K562 (cell line): ENCODE measurements around the gene ZDHHC3. TPM values are rescaled to one million over a fixed set of nuclear protein-coding genes. Genes with fewer than 3 reads are reported as not detected.

Experiments used
- ATAC-seq: fragments of 200-7000 bp; cut with Tn5 transposase; 3 replicates; pipeline ENCODE4 v1.9.1; 2020; ENCODE audit warnings: moderate library complexity
- BruUV-seq: library from RNA; stranded (reverse); fragments of 400-500 nt; replicated peaks from 2 replicates; lab custom pipeline; 2021; lab: Mats Ljungman, UMichigan
- CTCF ChIA-PET: fragments of 300-600 bp; formaldehyde crosslinking; extraction: SDS; loops from one replicate; lab custom pipeline; 2021; ENCODE audit warnings: low intra/inter-chr PET ratio; lab: Yijun Ruan, JAX
- POLR2A ChIA-PET: fragments of 300-600, 350-650 bp; sonication (Branson Sonifier 250); formaldehyde crosslinking; extraction: SDS; loops from one replicate; lab custom pipeline; 2021; ENCODE audit warnings: antibody characterized with exemption, inconsistent platforms; lab: Yijun Ruan, JAX
- DNase-seq, 4 experiments: peaks; one replicate each; pipeline versions ENCODE4 v3.0.0 to v3.0.0-alpha.2; 2011 to 2018; ENCODE audit warnings: low spot score in 3 of 4, mixed read lengths in 3 of 4; ENCODE audit errors: extremely low read depth in 1 of 4
- FAIRE-seq: peaks from 2 replicates; lab custom pipeline; 2011; peaks lifted over from hg19 to GRCh38; lab: Jason Lieb, UNC
- H2AFZ ChIP-seq: 2 replicates; pipeline ENCODE4 v1.6.0; 2011; ENCODE audit warnings: low read depth, low read length, control low read depth, inconsistent platforms
- H3K27ac ChIP-seq: fragments of 200-600 bp; 3 replicates; pipeline ENCODE4 v1.8.0; 2011; ENCODE audit warnings: low read depth, mild to moderate bottlenecking, control low read depth, inconsistent platforms, low read length, moderate library complexity, mixed read lengths; ENCODE audit errors: extremely low read depth
- H3K27me3 ChIP-seq, 2 experiments: fragments of 300-600 bp in 1 of 2; 2 replicates in 1 of 2; 3 replicates in 1 of 2; pipeline versions ENCODE4 v1.6.0 to v1.8.0; 2011; ENCODE audit warnings: inconsistent platforms in 2 of 2, low read length in 2 of 2, mild to moderate bottlenecking in 1 of 2, mixed read lengths in 1 of 2, moderate library complexity in 1 of 2; ENCODE audit not compliant: control insufficient read depth in 2 of 2, insufficient read depth in 2 of 2
- H3K36me3 ChIP-seq: fragments of 300-600 bp; 3 replicates; pipeline ENCODE4 v1.8.0; 2011; ENCODE audit warnings: mild to moderate bottlenecking, low read length, inconsistent platforms; ENCODE audit not compliant: control insufficient read depth, insufficient read depth
- H3K4me1 ChIP-seq, 2 experiments: fragments of 200-600 bp in 1 of 2; replicated peaks in 1 of 2; 2 replicates in 1 of 2; 3 replicates in 1 of 2; pipeline versions ENCODE4 v1.5.1 to v1.8.0; 2011; ENCODE audit warnings: inconsistent platforms in 2 of 2, low read length in 2 of 2, mild to moderate bottlenecking in 1 of 2, mixed read lengths in 1 of 2, moderate library complexity in 1 of 2; ENCODE audit not compliant: control insufficient read depth in 2 of 2, insufficient read depth in 2 of 2
- H3K4me2 ChIP-seq: 2 replicates; pipeline ENCODE4 v1.6.1; 2011; ENCODE audit warnings: low read length, control low read depth, inconsistent platforms, mixed read lengths; ENCODE audit not compliant: insufficient read depth
- H3K4me3 ChIP-seq: fragments of 200-600 bp; sonication (generic), shearing (Covaris generic); 2 replicates; pipeline ENCODE4 v1.5.1; 2016; ENCODE audit warnings: control low read depth, inconsistent platforms
- H3K79me2 ChIP-seq: fragments of 200-600 bp; 3 replicates; pipeline ENCODE4 v1.8.0; 2011; ENCODE audit warnings: low read length, inconsistent platforms; ENCODE audit not compliant: control insufficient read depth, insufficient read depth
- H3K9ac ChIP-seq, 2 experiments: 2 replicates each; pipeline versions ENCODE4 v1.6.0 to v1.6.1; 2011; ENCODE audit warnings: low read depth in 2 of 2, low read length in 2 of 2, control low read depth in 1 of 2, inconsistent platforms in 1 of 2, mild to moderate bottlenecking in 1 of 2, mixed read lengths in 1 of 2; ENCODE audit not compliant: insufficient read depth in 1 of 2
- H3K9me1 ChIP-seq: one replicate; pipeline ENCODE4 v1.6.0; 2011; ENCODE audit warnings: inconsistent platforms, mild to moderate bottlenecking, low read length, moderate library complexity; ENCODE audit not compliant: control insufficient read depth, insufficient read depth
- H3K9me3 ChIP-seq: replicated peaks from 2 replicates; pipeline ENCODE4 v1.5.1; 2011; ENCODE audit warnings: low read depth, low read length, inconsistent platforms; ENCODE audit not compliant: control insufficient read depth, insufficient read depth
- H4K20me1 ChIP-seq: replicated peaks from 2 replicates; pipeline ENCODE4 v1.6.1; 2011; ENCODE audit warnings: low read length, inconsistent platforms, mixed read lengths; ENCODE audit not compliant: control insufficient read depth, insufficient read depth
- CREB5 ChIP-seq: fragments of 250-450 bp; sonication (Bioruptor Pico); IDR thresholded peaks from 2 replicates; pipeline ENCODE4 v1.5.0; 2020; ENCODE audit warnings: mild to moderate bottlenecking
- CTCF ChIP-seq, 3 experiments: IDR thresholded peaks in 2 of 3; conservative IDR thresholded peaks in 1 of 3; 2 replicates each; pipeline ENCODE4 v1.5.1; 2011 to 2012; ENCODE audit warnings: low read length in 3 of 3, mild to moderate bottlenecking in 3 of 3, control low read depth in 2 of 3, improper control_type of control experiment in 1 of 3, inconsistent platforms in 1 of 3, low read depth in 1 of 3, mixed read lengths in 1 of 3, moderate library complexity in 1 of 3; ENCODE audit not compliant: insufficient read depth in 2 of 3
- HMG20A ChIP-seq: fragments of 450-650 bp; formaldehyde crosslinking; conservative IDR thresholded peaks from 2 replicates; pipeline ENCODE4 v1.4.0; 2020; ENCODE audit warnings: mild to moderate bottlenecking, mixed read lengths
- L3MBTL2 ChIP-seq: fragments of 450-650 bp; IDR thresholded peaks from 2 replicates; pipeline ENCODE4 v1.6.1; 2016; ENCODE audit warnings: mild to moderate bottlenecking, moderate library complexity
- MEIS2 ChIP-seq: fragments of 450-650 bp; IDR thresholded peaks from 2 replicates; pipeline ENCODE4 v1.6.1; 2014; ENCODE audit warnings: mild to moderate bottlenecking; ENCODE audit not compliant: partially characterized antibody
- MTF1 ChIP-seq: fragments of 250-450 bp; sonication (Bioruptor Pico); IDR thresholded peaks from 2 replicates; pipeline ENCODE4 v1.9.0; 2021; ENCODE audit warnings: moderate library complexity, mild to moderate bottlenecking, inconsistent platforms, borderline replicate concordance
- RAD21 ChIP-seq, 2 experiments: fragments of 250-450 bp in 1 of 2; fragments of 450-650 bp in 1 of 2; sonication (Bioruptor Pico) in 1 of 2; formaldehyde crosslinking in 1 of 2; IDR thresholded peaks in 1 of 2; conservative IDR thresholded peaks in 1 of 2; 2 replicates each; pipeline versions ENCODE4 v1.4.0 to v1.8.0; 2020 to 2022; ENCODE audit warnings: mild to moderate bottlenecking in 2 of 2, moderate library complexity in 1 of 2
- ZNF12 ChIP-seq: sonication (generic); formaldehyde crosslinking; IDR thresholded peaks from 2 replicates; pipeline ENCODE4 v1.4.0; 2020; ENCODE audit warnings: mild to moderate bottlenecking, missing genetic modification reagents
- ZNF445 ChIP-seq: fragments of 250-450 bp; sonication (Bioruptor Pico); IDR thresholded peaks from 2 replicates; pipeline ENCODE4 v1.4.0; 2020; ENCODE audit warnings: low read depth, mild to moderate bottlenecking, moderate library complexity
- ZNF830 ChIP-seq: fragments of 250-450 bp; sonication (Bioruptor Pico); IDR thresholded peaks from 2 replicates; pipeline ENCODE4 v1.5.0; 2021; ENCODE audit warnings: mild to moderate bottlenecking
- WGBS: fragments of 100-300 bp; shearing (Covaris generic); methylation state at CpG from one replicate; pipeline ENCODE4 v1.1.6; 2016; ENCODE audit warnings: low coverage, mixed read lengths; ENCODE audit not compliant: insufficient coverage; ENCODE audit errors: missing lambda C conversion rate; 5-methylcytosine and 5-hydroxymethylcytosine counted together
- in situ Hi-C: fragments of 300-500 bp; cut with MboI; formaldehyde crosslinking; loops from 4 replicates; pipeline ENCODE4 v1.15.0; 2018; ENCODE audit warnings: inconsistent platforms, mixed read lengths
- intact Hi-C: fragments of 100-400 bp; cut with micrococcal nuclease; formaldehyde crosslinking; loops from 2 replicates; pipeline ENCODE4 v1.14.2; 2022
- polyA plus RNA-seq, 8 experiments: library from polyadenylated mRNA; depleted of rRNA in 4 of 8; stranded (reverse) in 5 of 8; unstranded in 3 of 8; fragments of >200 nt; fragmentation: Nextera tagmentation in 2 of 8; fragmentation: Illumina TruSeq in 1 of 8; extraction: Ambion mirVana in 2 of 8; extraction: Trizol in 1 of 8; gene quantifications; 2 replicates each; pipeline versions ENCODE4 v1.2.1 to v1.2.3, GENCODE V29; 2011 to 2014; ENCODE audit warnings: inconsistent platforms in 1 of 8, missing spikeins in 1 of 8
- total RNA-seq, 7 experiments: library from RNA; depleted of rRNA in 6 of 7; stranded (reverse); fragments of >200 nt in 6 of 7; fragmentation: Illumina TruSeq in 2 of 7; extraction: Trizol in 2 of 7; gene quantifications; 2 replicates each; pipeline versions ENCODE4 v1.2.1 to v1.2.3, GENCODE V29; 2011 to 2021; ENCODE audit warnings: low replicate concordance in 1 of 7
- TF ChIP-seq, protein P1 (sequence below): fragments of 450-650 bp; formaldehyde crosslinking; IDR thresholded peaks from 2 replicates; pipeline ENCODE4 v1.4.0; 2020; ENCODE audit warnings: mild to moderate bottlenecking, moderate library complexity
- TF ChIP-seq, protein P2 (sequence below), 2 experiments: fragments of 450-650 bp in 1 of 2; sonication (generic) in 1 of 2; formaldehyde crosslinking in 1 of 2; IDR thresholded peaks in 1 of 2; conservative IDR thresholded peaks in 1 of 2; 2 replicates each; pipeline versions ENCODE4 v1.6.1 to v1.8.1; 2016 to 2023; ENCODE audit warnings: mild to moderate bottlenecking in 2 of 2, moderate library complexity in 2 of 2, inconsistent platforms in 1 of 2, missing genetic modification reagents in 1 of 2

Gene ZDHHC3
- total and polyA plus RNA-seq, 9 of the 15 experiments (the other 6 are each of a cell fraction or from before 2014, with no cell fraction given) = 10.3 to 120 (median 67.2) TPM

- FAIRE-seq (peak; percentile 63), DNase-seq (no peak), ATAC-seq (no peak)
- Histone ChIP-seq H3K9me1 (no peaks in the 10 kb centered on the region), H3K4me2 (no peak overlapping the region), H3K4me3 (no peak overlapping the region), H3K79me2 (no peaks in the 10 kb centered on the region), H4K20me1 (no peaks in the 10 kb centered on the region), H3K4me1 (no peaks in the 10 kb centered on the region), H3K9ac (no peak overlapping the region), H2AFZ (no peak overlapping the region), H3K27ac (no peak overlapping the region), H3K27me3 (peaks cover 22 to 46% of the 10 kb centered on the region in 2 experiments), H3K9me3 (no peaks in the 10 kb centered on the region), H3K36me3 (no peaks in the 10 kb centered on the region)
- ChIA-PET POLR2A (interaction anchor here (0.6 kb wide), 1 partner anchor 320 kb away, joined by 3 read pairs; no protein-coding TSS in a partner anchor), CTCF (no interaction called here)
- WGBS = 5% methylated on average over 3 of the region's 3 CpGs
- in situ Hi-C loops (no loop called here), intact Hi-C loops (no loop called here)
- TF ChIP-seq ZNF830 (CRISPR knock-in tag) (no peak), MEIS2 (peak; percentile 31), RAD21 (CRISPR knock-in tag; conservative IDR thresholded peaks at IDR 0.05 in 1 of 2, IDR thresholded peaks at IDR 0.05 in 1 of 2) (no peak), CTCF (IDR thresholded peaks at IDR 0.05 in 2 of 3, conservative IDR thresholded peaks at IDR 0.05 in 1 of 3; ENCODE audit: insufficient read depth in 2 of 3, low read depth in 1 of 3, low read length in 3 of 3) (no peak), L3MBTL2 (no peak), ZNF12 (no peak), HMG20A (CRISPR knock-in tag) (no peak), ZNF445 (CRISPR knock-in tag) (no peak), CREB5 (CRISPR knock-in tag) (no peak), MTF1 (no peak)
- TF ChIP-seq, protein P1, sequence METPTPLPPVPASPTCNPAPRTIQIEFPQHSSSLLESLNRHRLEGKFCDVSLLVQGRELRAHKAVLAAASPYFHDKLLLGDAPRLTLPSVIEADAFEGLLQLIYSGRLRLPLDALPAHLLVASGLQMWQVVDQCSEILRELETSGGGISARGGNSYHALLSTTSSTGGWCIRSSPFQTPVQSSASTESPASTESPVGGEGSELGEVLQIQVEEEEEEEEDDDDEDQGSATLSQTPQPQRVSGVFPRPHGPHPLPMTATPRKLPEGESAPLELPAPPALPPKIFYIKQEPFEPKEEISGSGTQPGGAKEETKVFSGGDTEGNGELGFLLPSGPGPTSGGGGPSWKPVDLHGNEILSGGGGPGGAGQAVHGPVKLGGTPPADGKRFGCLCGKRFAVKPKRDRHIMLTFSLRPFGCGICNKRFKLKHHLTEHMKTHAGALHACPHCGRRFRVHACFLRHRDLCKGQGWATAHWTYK (CRISPR knock-in tag) = no peak
- TF ChIP-seq, protein P2, sequence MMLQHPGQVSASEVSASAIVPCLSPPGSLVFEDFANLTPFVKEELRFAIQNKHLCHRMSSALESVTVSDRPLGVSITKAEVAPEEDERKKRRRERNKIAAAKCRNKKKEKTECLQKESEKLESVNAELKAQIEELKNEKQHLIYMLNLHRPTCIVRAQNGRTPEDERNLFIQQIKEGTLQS (IDR thresholded peaks at IDR 0.05) = 0 out of 2 replicates have a peak, but pooled peaks have one; percentile 9
- TF ChIP-seq, protein P2 (CRISPR knock-in tag; conservative IDR thresholded peaks at IDR 0.05) = no peak
- no TSS peak for BruUV-seq
Observed at GRCh38 chr3:44892689-44893088, 83.3 kb downstream of the ZDHHC3 start.
